CD4-positive, alpha-beta T cell (primary cell): Measurements from ENCODE around the gene FKBP15. TPM values are rescaled to one million over a fixed set of nuclear protein-coding genes. Genes with fewer than 3 reads are reported as not detected.
A peak's percentile ranks its signal among the peaks of the same experiment; 100 is the strongest.

ENCODE experiments used
- ATAC-seq: fragments of 200-7000 bp; cut with Tn5 transposase; one replicate; pipeline ENCODE4 v1.10.0; 2022; ENCODE audit warnings: mild to moderate bottlenecking; ENCODE audit not compliant: poor library complexity
- CTCF ChIA-PET: fragments of 350-600 bp; sonication (Branson Sonifier 250); formaldehyde crosslinking; loops from one replicate; lab custom pipeline; 2021; ENCODE audit warnings: antibody characterized with exemption, inconsistent platforms; lab: Charles Lee
- POLR2A ChIA-PET: fragments of 350-600 bp; sonication (Branson Sonifier 250); formaldehyde crosslinking; loops from one replicate; lab custom pipeline; 2021; ENCODE audit warnings: antibody characterized with exemption, inconsistent platforms; lab: Charles Lee
- DNase-seq, 14 experiments: peaks; one replicate each; pipeline ENCODE4 v3.0.0-alpha.2; 2013 to 2020; ENCODE audit warnings: mixed read lengths in 2 of 14
- H3K27ac ChIP-seq, 2 donors: one replicate each; pipeline versions ENCODE4 v1.5.1 to v1.7.0; 2013; ENCODE audit warnings: low read length in 2 of 2, low read depth in 1 of 2, mild to moderate bottlenecking in 1 of 2
- H3K27me3 ChIP-seq, 2 experiments: 1 replicate in 1 of 2; 2 replicates in 1 of 2; pipeline versions ENCODE4 v1.6.1 to v1.7.0; 2013; ENCODE audit warnings: low read length in 2 of 2, control low read depth in 1 of 2, mild to moderate bottlenecking in 1 of 2, moderate library complexity in 1 of 2; ENCODE audit not compliant: insufficient read depth in 2 of 2, control insufficient read depth in 1 of 2
- H3K36me3 ChIP-seq: one replicate; pipeline ENCODE4 v1.6.1; 2013; ENCODE audit warnings: low read length, control low read depth; ENCODE audit not compliant: insufficient read depth
- H3K4me1 ChIP-seq: one replicate; pipeline ENCODE4 v1.6.1; 2013; ENCODE audit warnings: low read length, control low read depth; ENCODE audit not compliant: insufficient read depth
- H3K4me3 ChIP-seq: one replicate; pipeline ENCODE4 v1.5.1; 2013; ENCODE audit warnings: mild to moderate bottlenecking, low read length, moderate library complexity
- H3K9me3 ChIP-seq, 2 experiments: 1 replicate in 1 of 2; 2 replicates in 1 of 2; pipeline versions ENCODE4 v1.6.1 to v1.7.0; 2013; ENCODE audit warnings: low read length in 2 of 2, mild to moderate bottlenecking in 2 of 2, control low read depth in 1 of 2, moderate library complexity in 1 of 2; ENCODE audit not compliant: control insufficient read depth in 1 of 2, insufficient read depth in 1 of 2
- H3K27ac Mint-ChIP-seq: one replicate; pipeline ENCODE4 v1.8.0; 2020; ENCODE audit warnings: mixed read lengths
- H3K27me3 Mint-ChIP-seq: one replicate; pipeline ENCODE4 v1.8.0; 2021; ENCODE audit warnings: mixed read lengths
- H3K36me3 Mint-ChIP-seq: one replicate; pipeline ENCODE4 v1.8.0; 2021; ENCODE audit warnings: low read depth, mixed read lengths
- H3K4me1 Mint-ChIP-seq: one replicate; pipeline ENCODE4 v1.8.0; 2021; ENCODE audit warnings: low read depth, mixed read lengths
- H3K4me3 Mint-ChIP-seq: one replicate; pipeline ENCODE4 v1.8.0; 2020; ENCODE audit warnings: mild to moderate bottlenecking, mixed read lengths
- H3K9me3 Mint-ChIP-seq: one replicate; pipeline ENCODE4 v1.8.0; 2020; ENCODE audit warnings: mixed read lengths
- CTCF ChIP-seq: fragments of 200-600 bp; IDR thresholded peaks from one replicate; pipeline ENCODE4 v1.8.0; 2022; ENCODE audit warnings: antibody characterized with exemption, mild to moderate bottlenecking
- intact Hi-C, 2 experiments: fragments of 100-400 bp; cut with DNase I in 1 of 2; cut with micrococcal nuclease in 1 of 2; formaldehyde crosslinking; loops; one replicate each; pipeline versions ENCODE4 v1.15.1 to v1.9.0; 2023 to 2025; cut with DNase I, micrococcal nuclease
- total RNA-seq, 174 experiments: library from RNA in 2 of 174; stranded (reverse) in 2 of 174; gene quantifications; one replicate each; pipeline ENCODE4 v1.2.3 and lab custom pipeline; 2021 to 2026

Gene FKBP15
- total RNA-seq, 2 experiments from 2014 or later: 11.9 to 14.2 TPM

DNA sequence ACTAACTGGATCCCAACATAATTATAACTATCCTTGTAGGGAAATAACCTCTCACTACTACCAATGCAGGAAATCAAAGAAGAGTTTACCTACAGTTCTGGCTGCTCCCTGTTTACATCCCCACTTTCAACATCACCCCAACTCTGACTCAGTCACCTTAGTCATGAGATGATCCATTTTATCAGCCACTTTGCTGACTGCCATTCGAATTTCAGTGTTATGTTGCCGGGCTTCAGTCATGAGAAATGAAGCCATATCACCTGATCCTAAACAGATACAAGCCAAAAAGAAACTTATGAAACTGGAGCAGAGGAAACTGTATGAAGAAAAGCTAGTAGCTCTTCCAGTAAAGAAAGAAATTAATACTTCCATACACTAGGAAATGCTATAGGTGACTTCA lies 36.5 kb downstream of the FKBP15 start:
- Mint-ChIP-seq H3K4me1 (no peaks in the 10 kb centered on the region), H3K36me3 (peaks cover 96% of the 10 kb centered on the region), H3K27ac (no peak overlapping the region), H3K27me3 (no peaks in the 10 kb centered on the region), H3K4me3 (no peak overlapping the region), H3K9me3 (no peaks in the 10 kb centered on the region)
- ATAC-seq (no peak), DNase-seq (no peak)
- TF ChIP-seq CTCF: no peak
- intact Hi-C loops: no loop called here
- ChIA-PET POLR2A (no interaction called here), CTCF (no interaction called here)
- H3K27ac ChIP-seq: no peak overlapping the region
- H3K4me1 ChIP-seq: no peaks in the 10 kb centered on the region
- no peaks in the 10 kb centered on the region for H3K9me3 ChIP-seq
- H3K36me3 ChIP-seq: peaks cover 88% of the 10 kb centered on the region
- no peak overlapping the region for H3K4me3 ChIP-seq
- H3K27me3 ChIP-seq: no peaks in the 10 kb centered on the region

DNA sequence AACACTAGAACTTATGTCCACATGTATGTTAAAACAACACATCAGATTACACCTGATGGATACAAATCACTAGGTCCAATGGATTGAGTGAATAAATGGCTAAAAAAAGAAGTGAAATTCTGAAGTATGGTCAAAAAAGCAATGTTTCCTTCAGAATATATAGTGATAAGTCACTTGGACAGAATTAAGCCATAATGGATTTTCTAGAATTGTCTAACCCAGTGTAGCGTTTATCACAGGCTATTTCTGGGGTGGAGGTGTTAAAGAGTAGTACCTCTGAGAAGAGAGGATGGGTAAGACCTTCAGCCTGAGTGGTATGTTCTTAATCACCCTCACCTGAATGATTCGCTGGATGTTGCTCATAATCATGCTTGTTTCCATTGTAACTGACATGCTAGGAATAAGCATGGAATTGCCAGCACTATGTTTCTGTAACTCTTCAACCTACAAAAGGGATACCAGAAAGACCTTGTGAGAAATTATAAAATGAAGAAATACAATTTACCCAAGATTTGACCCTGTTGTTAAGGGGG lies 37.1 kb downstream of the FKBP15 start:
- ChIA-PET CTCF (no interaction called here), POLR2A (no interaction called here)
- H3K36me3 ChIP-seq: peaks cover 90% of the 10 kb centered on the region
- no peaks in the 10 kb centered on the region for H3K9me3 Mint-ChIP-seq
- intact Hi-C loops: no loop called here
- H3K4me1 ChIP-seq: no peaks in the 10 kb centered on the region
- no peaks in the 10 kb centered on the region for H3K4me1 Mint-ChIP-seq
- no peak overlapping the region for H3K27ac ChIP-seq
- no peak overlapping the region for H3K27ac Mint-ChIP-seq
- H3K4me3 ChIP-seq: no peak overlapping the region
- H3K27me3 Mint-ChIP-seq: no peaks in the 10 kb centered on the region
- no peak overlapping the region for H3K4me3 Mint-ChIP-seq
- peaks cover 97% of the 10 kb centered on the region for H3K36me3 Mint-ChIP-seq
- H3K9me3 ChIP-seq: no peaks in the 10 kb centered on the region
- no peak for ATAC-seq
- no peak for TF ChIP-seq CTCF
- no peak for DNase-seq
- no peaks in the 10 kb centered on the region for H3K27me3 ChIP-seq

GRCh38 chr9:113181165-113181564 lies 39.9 kb downstream of the FKBP15 start:
- Histone ChIP-seq H3K9me3 (no peaks in the 10 kb centered on the region), H3K27me3 (no peaks in the 10 kb centered on the region), H3K4me3 (no peak overlapping the region), H3K4me1 (no peaks in the 10 kb centered on the region), H3K27ac (no peak overlapping the region), H3K36me3 (peaks cover 92% of the 10 kb centered on the region)
- DNase-seq (no peak), ATAC-seq (no peak)
- peak overlapping the region; percentile 38 for H3K27ac Mint-ChIP-seq
- H3K4me1 Mint-ChIP-seq: no peaks in the 10 kb centered on the region
- intact Hi-C loops: no loop called here
- H3K4me3 Mint-ChIP-seq: no peak overlapping the region
- peaks cover 97% of the 10 kb centered on the region for H3K36me3 Mint-ChIP-seq
- no peaks in the 10 kb centered on the region for H3K9me3 Mint-ChIP-seq
- ChIA-PET POLR2A (no interaction called here), CTCF (interaction anchor here (1.4 to 1.8 kb wide), 2 partner anchors 14 to 30 kb away, joined by 3 to 5 read pairs; partner anchors contain the start of gene SLC31A2)
- no peaks in the 10 kb centered on the region for H3K27me3 Mint-ChIP-seq
- TF ChIP-seq CTCF: no peak
